ENCODE data around the gene HOXA2.

The HOXA2 gene

DNA sequence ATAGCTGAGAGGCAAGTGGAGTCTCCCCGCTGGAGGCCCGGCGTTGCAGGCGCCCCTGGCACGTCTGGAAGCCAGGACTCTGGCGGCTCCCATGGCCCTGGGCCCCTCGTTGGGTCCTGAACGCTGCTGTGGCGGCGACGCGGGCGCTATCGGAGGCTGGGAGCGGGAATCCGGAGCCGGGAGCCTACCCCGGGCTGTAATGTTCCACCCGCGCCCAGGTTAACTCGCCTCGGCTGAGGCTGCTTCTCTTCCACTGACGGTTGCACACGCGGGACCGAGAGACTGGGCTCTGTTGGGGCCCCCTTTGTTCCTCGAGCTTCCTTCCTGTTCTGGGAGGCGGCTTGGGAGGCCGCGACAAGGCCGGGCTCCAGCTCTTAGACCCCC lies 42.3 kb upstream of the HOXA2 start:
- no peak overlapping the region for H3K4me3 Mint-ChIP-seq
- ATAC-seq (ENCODE audit: low read depth): no peak

GRCh38 chr7:27143950-27144780 lies 41.7 kb upstream of the HOXA2 start:
- no peak for DNase-seq (ENCODE audit: low spot score in 2 of 2)
- no peak for ATAC-seq (ENCODE audit: low read depth)
- H3K27ac Mint-ChIP-seq: no peak overlapping the region
- no peaks in the 10 kb centered on the region for H3K9me3 Mint-ChIP-seq
- no peak overlapping the region for H3K4me3 Mint-ChIP-seq
- peaks cover 16% of the 10 kb centered on the region for H3K27me3 Mint-ChIP-seq
- H3K36me3 Mint-ChIP-seq: no peaks in the 10 kb centered on the region
- H3K4me1 Mint-ChIP-seq: peaks cover 13% of the 10 kb centered on the region

More for the DNA sequence above, 42.3 kb upstream of the HOXA2 start:
- H3K4me1 Mint-ChIP-seq: peaks cover 13% of the 10 kb centered on the region
- H3K9me3 Mint-ChIP-seq: no peaks in the 10 kb centered on the region
- peaks cover 16% of the 10 kb centered on the region for H3K27me3 Mint-ChIP-seq
- H3K27ac Mint-ChIP-seq: no peak overlapping the region
- H3K36me3 Mint-ChIP-seq: no peaks in the 10 kb centered on the region
- no peak for DNase-seq (ENCODE audit: low spot score in 2 of 2)

- Mint-ChIP-seq H3K4me1 (peaks cover 11% of the 10 kb centered on the region), H3K27ac (no peak within 1 kb of the TSS), H3K36me3 (no peaks in the 10 kb centered on the region), H3K9me3 (no peaks in the 10 kb centered on the region), H3K4me3 (peak within 1 kb of the TSS; percentile 46), H3K27me3 (peaks cover 16% of the 10 kb centered on the region)
- DNase-seq (ENCODE audit: low spot score in 2 of 2) (peak in 1 of 2 donors; percentile 49), ATAC-seq (ENCODE audit: low read depth) (peak; percentile 45)
Observed at GRCh38 chr7:27143023-27143949, 40.8 kb upstream of the HOXA2 start, which contains the start of gene HOXA5. HOXA5 (minus strand) TSS chr7:27143681; CDS start chr7:27143607, 74 bp downstream.

- peaks cover 16% of the 10 kb centered on the region for H3K27me3 Mint-ChIP-seq
- H3K4me1 Mint-ChIP-seq: peaks cover 8% of the 10 kb centered on the region
- H3K4me3 Mint-ChIP-seq: peak overlapping the region; percentile 40
- H3K27ac Mint-ChIP-seq: no peak overlapping the region
- DNase-seq (ENCODE audit: low spot score in 2 of 2): no peak
- H3K36me3 Mint-ChIP-seq: no peaks in the 10 kb centered on the region
- no peak for ATAC-seq (ENCODE audit: low read depth)
- no peaks in the 10 kb centered on the region for H3K9me3 Mint-ChIP-seq
Observed at GRCh38 chr7:27142580-27143022, 40.1 kb upstream of the HOXA2 start.

- Mint-ChIP-seq H3K27ac (no peak overlapping the region), H3K36me3 (no peaks in the 10 kb centered on the region), H3K4me3 (no peak overlapping the region), H3K4me1 (peaks cover 4% of the 10 kb centered on the region), H3K27me3 (peaks cover 14% of the 10 kb centered on the region), H3K9me3 (no peaks in the 10 kb centered on the region)
- DNase-seq (ENCODE audit: low spot score in 2 of 2) (no peak), ATAC-seq (ENCODE audit: low read depth) (no peak)
Observed at GRCh38 chr7:27141923-27142579, 39.6 kb upstream of the HOXA2 start.

- Mint-ChIP-seq H3K4me3 (no peak overlapping the region), H3K9me3 (no peaks in the 10 kb centered on the region), H3K4me1 (peaks cover 2% of the 10 kb centered on the region), H3K27me3 (peaks cover 9% of the 10 kb centered on the region), H3K27ac (no peak overlapping the region), H3K36me3 (no peaks in the 10 kb centered on the region)
- DNase-seq (ENCODE audit: low spot score in 2 of 2) (no peak), ATAC-seq (ENCODE audit: low read depth) (no peak)
Observed at GRCh38 chr7:27141137-27141922, 38.8 kb upstream of the HOXA2 start.

- H3K4me1 Mint-ChIP-seq: peaks cover 2% of the 10 kb centered on the region
- H3K27ac Mint-ChIP-seq: no peak overlapping the region
- H3K9me3 Mint-ChIP-seq: no peaks in the 10 kb centered on the region
- peaks cover 8% of the 10 kb centered on the region for H3K27me3 Mint-ChIP-seq
- ATAC-seq (ENCODE audit: low read depth) (no peak), DNase-seq (ENCODE audit: low spot score in 2 of 2) (no peak)
- no peak overlapping the region for H3K4me3 Mint-ChIP-seq
- no peaks in the 10 kb centered on the region for H3K36me3 Mint-ChIP-seq
Observed at GRCh38 chr7:27140126-27140857, 37.8 kb upstream of the HOXA2 start.

- peaks cover 9% of the 10 kb centered on the region for H3K27me3 Mint-ChIP-seq
- H3K4me1 Mint-ChIP-seq: peaks cover 2% of the 10 kb centered on the region
- no peak overlapping the region for H3K4me3 Mint-ChIP-seq
- DNase-seq (ENCODE audit: low spot score in 2 of 2): no peak
- no peak overlapping the region for H3K27ac Mint-ChIP-seq
- no peak for ATAC-seq (ENCODE audit: low read depth)
- H3K9me3 Mint-ChIP-seq: no peaks in the 10 kb centered on the region
- H3K36me3 Mint-ChIP-seq: no peaks in the 10 kb centered on the region
Observed at GRCh38 chr7:27139334-27140125, 37.0 kb upstream of the HOXA2 start.

DNA sequence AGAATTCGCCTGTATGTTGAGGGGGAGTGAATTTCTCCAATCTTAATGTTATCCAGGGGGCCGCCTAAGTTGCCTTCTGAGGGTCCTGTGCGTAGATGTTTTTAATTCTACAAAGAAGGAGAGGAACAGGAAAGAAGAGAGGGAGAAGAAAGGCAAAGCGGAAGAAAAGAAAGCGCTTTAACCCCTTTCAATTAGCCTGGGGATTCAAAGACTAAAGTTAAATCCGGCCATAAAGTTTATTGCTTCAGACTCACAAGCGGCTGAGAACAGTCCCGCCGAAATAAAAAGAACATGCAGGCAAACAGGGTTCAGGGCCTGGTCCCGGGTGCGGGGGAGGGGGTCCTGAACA lies 36.5 kb upstream of the HOXA2 start:
- ATAC-seq (ENCODE audit: low read depth) (no peak), DNase-seq (ENCODE audit: low spot score in 2 of 2) (no peak)
- no peak overlapping the region for H3K4me3 Mint-ChIP-seq
- no peak overlapping the region for H3K27ac Mint-ChIP-seq
- H3K27me3 Mint-ChIP-seq: peaks cover 13% of the 10 kb centered on the region
- H3K9me3 Mint-ChIP-seq: no peaks in the 10 kb centered on the region
- peaks cover 2% of the 10 kb centered on the region for H3K4me1 Mint-ChIP-seq
- no peaks in the 10 kb centered on the region for H3K36me3 Mint-ChIP-seq

DNA sequence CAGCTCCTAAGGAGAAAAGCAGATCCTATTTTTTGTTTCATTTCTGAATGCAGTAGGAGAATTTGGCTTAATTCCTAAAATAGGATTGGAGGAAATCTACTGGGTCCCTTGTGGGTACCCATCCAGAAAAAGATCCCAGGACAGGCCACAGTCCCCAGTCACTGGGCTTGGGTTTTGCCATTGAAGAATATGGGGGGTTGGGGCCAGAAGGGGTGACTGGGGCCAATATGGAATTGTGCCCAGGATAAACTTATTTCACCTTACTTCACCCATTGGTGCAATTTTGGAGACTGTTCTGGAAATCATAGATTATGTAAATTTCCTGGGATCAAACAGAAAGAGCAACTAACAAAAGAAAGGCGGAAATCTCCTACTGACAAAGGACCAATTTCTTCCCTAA lies 36.0 kb upstream of the HOXA2 start:
- H3K4me1 Mint-ChIP-seq: peaks cover 2% of the 10 kb centered on the region
- DNase-seq (ENCODE audit: low spot score in 2 of 2): no peak
- no peak overlapping the region for H3K27ac Mint-ChIP-seq
- no peak for ATAC-seq (ENCODE audit: low read depth)
- H3K4me3 Mint-ChIP-seq: no peak overlapping the region
- no peaks in the 10 kb centered on the region for H3K9me3 Mint-ChIP-seq
- H3K36me3 Mint-ChIP-seq: no peaks in the 10 kb centered on the region
- H3K27me3 Mint-ChIP-seq: peaks cover 17% of the 10 kb centered on the region

GRCh38 chr7:27137640-27138315 lies 35.3 kb upstream of the HOXA2 start:
- Mint-ChIP-seq H3K27ac (no peak overlapping the region), H3K36me3 (no peaks in the 10 kb centered on the region), H3K9me3 (no peaks in the 10 kb centered on the region), H3K4me3 (no peak overlapping the region), H3K4me1 (peaks cover 2% of the 10 kb centered on the region), H3K27me3 (peaks cover 16% of the 10 kb centered on the region)
- ATAC-seq (ENCODE audit: low read depth): no peak
- DNase-seq (ENCODE audit: low spot score in 2 of 2): no peak

DNA sequence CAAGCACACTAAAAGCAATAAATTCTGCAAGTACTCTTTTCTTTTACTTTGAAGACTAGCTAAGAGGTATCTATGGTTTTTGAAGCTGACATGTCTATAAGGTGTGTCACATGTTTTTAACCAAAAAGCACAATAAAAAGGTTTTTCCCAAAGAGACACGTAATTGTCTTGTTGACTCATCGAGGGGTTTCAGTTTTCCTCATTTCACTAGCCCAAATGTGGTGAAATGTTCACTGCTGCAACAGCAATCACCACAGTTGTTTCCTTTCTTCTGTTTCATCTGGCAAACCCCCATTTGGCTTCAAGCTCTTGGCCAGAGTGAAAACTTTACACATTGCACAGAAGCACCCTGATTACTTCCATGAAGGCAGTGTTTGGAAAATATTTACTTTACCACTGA lies 31.9 kb upstream of the HOXA2 start:
- Mint-ChIP-seq H3K27ac (no peak overlapping the region), H3K36me3 (no peaks in the 10 kb centered on the region), H3K27me3 (peaks cover 12% of the 10 kb centered on the region), H3K4me1 (no peaks in the 10 kb centered on the region), H3K9me3 (no peaks in the 10 kb centered on the region), H3K4me3 (no peak overlapping the region)
- no peak for ATAC-seq (ENCODE audit: low read depth)
- DNase-seq (ENCODE audit: low spot score in 2 of 2): no peak

All from memory B cell (primary cell).